RPMI7951 (cell line): ENCODE data around the gene NMT2. TPM values are rescaled to one million over a fixed set of nuclear protein-coding genes. Genes with fewer than 3 reads are reported as not detected.

Experiments
- DNase-seq: peaks from one replicate; pipeline ENCODE4 v3.0.0-alpha.2; 2012; ENCODE audit warnings: low read depth
- total RNA-seq: library from RNA; depleted of rRNA; stranded (reverse); fragments of >200 nt; shearing (Covaris generic); gene quantifications from 2 replicates; pipeline ENCODE4 v1.2.3, GENCODE V29; 2014; rRNA removed

Gene NMT2
- total RNA-seq, 1 experiment from 2014 or later = 45.5 TPM

DNA sequence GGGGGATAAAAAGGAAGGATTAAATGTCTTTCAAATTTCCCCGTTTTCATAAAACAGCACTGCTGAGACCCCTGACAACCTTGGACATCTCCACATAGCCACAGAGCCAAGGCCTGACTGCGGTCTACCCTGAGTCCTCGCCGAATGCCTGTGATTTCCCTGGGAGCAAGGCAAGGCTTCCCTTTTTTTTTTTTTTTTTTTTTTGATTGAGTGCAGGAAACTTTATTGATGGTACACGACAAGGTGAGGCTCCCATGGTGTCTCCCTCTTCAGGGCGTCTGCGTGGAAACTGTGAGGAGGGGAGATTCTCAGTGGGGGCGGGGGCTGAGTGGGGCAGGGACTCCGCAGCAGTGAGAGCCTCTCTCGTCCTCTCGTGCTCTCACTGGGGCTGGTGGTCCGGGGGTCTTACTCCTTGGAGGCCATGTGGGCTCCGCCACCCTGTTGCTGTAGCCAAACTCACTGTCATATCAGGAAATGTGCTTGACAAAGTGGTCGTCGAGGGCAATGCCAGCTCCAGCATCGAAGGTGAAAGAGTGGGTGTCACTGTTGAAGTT is 75.6 kb downstream of the NMT2 start:
- DNase-seq = no peak

DNA sequence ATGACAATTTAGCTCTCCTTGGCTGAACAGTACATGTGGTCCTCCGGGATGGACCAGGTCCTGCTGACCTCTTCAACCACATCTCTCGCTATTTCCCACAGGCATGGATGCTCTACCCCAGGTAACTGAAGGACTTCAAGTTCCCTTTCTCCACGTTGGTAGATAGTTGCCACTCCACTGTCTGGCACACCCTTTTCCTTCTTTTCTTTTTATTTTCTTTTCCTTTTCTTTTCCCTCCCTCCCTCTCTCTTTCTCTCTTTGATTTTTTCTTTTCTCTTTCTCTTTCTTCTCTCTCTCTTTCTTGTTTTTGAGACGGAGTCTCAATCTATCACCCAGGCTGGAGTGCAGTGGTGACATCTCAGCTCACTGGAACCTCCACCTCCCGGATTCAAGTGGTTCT is 77.1 kb downstream of the NMT2 start:
- no peak for DNase-seq

DNA sequence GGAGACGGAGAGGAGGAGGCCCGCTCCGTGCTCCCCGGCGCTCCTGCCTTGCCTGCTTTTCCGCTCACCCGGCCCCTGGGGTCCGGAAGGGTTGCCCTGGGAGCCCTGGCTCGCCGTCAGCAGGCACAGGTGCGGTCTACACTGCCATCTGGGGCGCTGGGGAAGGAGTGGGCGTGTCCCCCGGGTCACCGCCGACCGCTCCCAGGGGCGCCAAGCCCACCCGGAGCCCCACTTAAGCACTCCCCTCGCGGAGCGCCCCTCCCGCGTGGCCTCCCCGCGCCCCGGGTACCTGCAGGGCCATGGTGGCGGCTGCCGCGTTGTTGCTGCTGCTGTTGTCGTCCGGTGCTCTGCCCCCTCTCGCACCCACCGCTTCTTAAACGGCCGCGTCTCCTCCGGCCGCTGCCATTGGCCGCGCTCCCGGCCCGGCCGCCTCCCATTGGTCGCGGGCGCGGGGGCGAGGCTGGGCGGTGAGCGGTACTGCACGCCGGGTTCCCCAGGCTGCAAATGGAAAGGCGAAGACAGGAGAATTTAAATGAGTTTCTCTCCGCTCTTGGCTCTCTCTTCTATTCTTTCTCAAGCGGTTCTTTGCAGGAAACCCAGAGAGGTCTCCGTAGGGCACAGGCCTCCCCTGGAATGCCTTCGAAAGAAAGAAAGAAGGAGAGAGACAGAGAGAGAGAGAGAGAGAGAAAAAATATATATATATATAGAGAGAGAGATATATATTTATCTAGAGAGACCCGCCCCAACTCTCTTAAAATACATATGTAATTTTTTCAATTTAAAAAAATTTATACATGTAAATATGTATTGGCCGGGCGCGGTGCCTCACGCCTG is 79.8 kb downstream of the NMT2 start, which contains the start of gene ACBD7:
Gene ACBD7 (minus strand): TSS at position 349 of the 834 bp plus-strand sequence. CDS start 48 bp downstream, at position 301.
- DNase-seq = peak; percentile 84

DNA sequence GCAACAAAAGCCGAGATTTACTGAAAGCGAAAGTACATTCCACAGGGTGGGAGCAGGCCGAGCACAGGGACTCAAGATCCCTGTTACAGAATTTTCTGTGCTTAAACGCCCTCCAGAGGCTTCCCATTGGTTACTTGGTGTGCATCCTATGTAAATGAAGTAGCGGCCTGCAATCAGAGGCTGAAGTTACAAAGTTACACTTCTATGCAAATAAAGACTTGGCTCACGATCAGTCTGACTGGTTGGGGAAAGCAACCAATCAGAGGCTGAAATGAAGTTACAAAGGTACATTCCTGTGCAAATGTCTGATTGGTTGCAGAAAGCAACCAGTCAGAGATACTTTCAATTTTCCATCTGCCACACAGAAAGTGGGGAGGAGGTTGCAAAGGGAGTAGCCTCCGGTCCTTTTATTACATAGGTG is 84.0 kb downstream of the NMT2 start:
- peak; percentile 94 for DNase-seq

DNA sequence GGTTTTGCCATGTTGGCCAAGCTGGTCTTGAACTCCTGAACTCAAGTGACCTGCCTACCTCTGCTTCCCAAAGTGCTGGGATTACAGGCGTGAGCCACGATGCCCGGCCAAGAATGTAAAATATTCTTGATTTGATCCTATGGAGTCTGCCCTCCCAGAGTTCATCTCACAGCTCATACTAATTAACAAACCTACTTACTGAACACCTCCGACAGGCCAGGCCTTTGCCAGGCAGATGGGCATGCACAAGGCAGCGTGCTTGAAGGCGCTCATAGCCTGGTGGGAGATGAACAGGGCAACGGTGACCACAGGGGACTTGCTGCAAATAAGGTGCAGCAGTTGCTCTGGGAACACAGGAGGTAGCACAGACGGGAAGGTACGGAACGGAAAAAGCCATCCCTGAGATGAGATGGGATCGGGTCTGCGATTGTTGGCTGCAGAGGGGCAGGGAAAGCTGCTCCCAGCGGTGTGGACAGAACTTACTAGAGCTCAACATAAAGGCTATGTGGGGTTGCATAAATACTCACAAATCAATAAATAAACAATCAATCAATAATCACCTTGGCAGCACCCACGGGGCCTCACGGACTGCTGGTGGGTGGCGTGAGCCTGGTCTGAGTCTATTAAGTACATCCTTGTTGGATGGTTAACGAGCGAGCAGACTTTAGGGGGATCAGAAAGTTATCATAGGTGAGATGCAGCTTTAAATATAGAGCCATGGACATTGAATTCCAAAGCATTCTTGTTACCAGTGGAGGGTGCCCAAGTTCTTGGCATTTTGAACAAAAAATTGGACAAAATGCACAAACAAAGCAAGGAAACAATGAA is 84.6 kb downstream of the NMT2 start:
- DNase-seq = no peak

DNA sequence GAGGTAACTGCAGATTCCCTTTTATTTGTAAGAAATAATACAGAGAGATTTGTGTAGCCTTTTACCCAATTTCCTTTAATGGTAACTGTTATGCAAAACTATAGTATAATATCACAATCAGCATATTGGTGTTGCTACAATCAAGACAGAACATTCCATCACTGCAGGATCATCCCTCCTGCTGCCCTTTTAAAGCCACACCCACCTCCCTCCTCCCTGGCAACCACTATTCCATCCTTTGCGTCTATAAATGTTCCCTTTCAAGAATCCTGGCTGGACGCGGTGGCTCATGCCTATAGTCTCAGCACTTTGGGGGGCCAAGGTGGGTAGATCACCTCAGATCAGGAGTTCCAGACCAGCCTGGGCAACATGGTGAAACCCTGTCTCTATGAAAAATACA is 93.1 kb downstream of the NMT2 start:
- DNase-seq = no peak

DNA sequence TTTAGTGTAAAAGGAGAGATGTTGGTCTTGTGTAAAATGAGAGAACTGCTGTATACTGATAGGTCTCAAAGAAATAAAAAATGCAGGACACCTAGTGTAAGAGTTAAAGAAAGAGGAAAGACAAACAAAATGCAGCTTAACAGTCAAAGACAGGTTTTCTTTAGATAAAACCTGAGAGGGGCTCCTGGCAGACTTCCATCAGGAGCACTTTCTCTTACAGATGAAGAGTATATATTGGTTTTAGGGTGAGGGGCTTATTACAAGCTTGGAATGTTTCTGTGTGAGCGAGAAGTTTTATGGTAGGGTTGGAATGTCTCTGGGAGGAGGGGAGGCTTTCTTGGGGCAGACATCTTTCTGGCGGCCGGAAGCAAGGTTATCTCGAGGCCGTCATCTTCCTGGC is 96.1 kb downstream of the NMT2 start:
- no peak for DNase-seq

DNA sequence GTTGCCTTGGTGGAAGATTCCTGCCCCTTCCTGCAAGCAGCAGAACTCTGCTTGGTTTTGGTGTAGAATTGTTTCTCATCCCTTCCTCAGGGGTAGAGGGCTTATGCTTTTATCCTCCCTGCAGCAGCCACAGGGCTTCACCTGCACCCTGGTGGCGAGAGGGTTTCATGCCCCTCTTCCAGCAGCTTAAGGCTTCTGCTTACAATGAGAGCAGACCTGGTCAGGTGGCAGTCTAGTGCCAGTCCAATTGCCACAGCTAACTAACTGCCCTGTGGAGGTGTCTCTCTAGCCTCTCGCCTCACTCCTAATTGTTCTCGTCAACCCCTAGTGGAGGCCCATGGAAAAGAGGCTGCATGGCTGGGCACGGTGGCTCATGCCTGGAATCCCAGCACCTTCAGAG is 99.3 kb downstream of the NMT2 start:
- DNase-seq = no peak

DNA sequence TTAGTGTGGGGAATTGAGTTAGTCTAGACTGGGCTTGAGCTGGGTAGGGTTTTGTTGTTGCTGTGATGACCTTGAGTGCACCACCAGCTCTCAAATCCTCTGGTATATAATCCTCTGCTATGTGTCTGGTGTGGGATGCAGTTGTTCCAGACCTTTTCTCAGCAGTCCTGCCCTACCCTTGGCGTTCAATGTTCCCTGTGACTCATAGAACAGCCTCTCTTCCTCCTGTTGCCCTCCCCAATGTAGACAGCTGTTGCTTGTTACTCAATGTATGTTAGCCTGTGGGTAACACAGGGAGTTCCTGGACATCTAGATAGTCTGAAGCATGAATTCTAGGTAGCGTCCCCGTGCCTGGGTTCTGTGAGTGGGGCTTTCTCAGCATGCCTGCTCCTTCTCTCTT is 99.7 kb downstream of the NMT2 start:
- peak; percentile 54 for DNase-seq

DNA sequence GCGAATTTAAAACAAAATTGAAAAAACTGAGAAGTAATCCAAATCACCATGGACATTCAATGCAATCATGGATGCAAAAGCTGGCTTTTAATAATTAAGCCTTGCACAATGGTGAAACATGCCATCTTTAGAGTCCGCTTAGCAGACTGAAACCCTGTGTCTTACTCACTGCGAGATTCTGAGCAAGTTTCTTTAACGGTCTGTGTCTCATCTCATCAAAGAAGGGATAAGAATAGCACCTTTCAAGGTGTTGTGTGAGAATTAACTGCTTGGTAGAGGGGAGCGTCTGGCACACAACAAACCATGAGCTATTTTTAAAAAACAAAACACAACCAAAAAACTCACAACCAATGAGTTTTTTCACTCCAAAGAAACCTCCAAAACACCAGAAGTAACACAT is 101.3 kb downstream of the NMT2 start:
- no peak for DNase-seq

DNA sequence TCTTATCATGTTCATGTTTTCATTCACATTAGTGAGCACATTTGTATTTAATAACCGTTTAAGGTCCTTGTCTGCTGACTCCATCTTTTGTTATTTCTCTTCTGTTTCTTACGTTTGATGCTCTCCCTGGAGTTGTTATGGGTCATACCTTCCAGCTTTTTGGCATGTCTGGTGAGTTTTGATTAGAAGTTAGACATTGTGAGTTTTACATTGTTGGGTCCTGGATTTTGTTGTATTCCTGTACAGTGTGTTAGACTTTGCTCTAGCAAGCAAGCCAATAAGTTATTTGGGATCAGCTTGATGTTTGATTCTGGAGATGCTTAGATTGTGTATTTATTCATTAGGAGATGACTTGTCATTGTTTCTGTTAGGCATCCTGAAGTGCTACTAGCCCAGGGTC is 107.9 kb downstream of the NMT2 start:
- no peak for DNase-seq

DNA sequence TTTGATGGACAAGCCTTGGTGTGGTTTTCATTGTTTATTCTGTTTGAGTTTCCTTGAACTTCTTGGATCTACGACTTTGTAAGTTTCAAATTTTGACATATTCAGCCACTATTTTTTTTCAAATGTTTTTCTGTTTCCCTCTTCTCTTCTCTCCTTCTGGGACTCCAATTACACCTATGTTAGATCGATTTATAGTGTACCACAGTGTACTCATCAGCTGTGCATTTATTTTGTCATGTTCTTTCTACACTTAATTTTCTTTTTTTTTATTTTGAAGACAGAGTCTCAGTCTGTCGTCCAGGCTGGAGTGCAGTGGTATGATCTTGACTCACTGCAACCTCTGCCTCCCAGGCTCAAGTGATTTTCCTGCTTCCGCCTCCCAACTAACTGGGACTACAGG is 108.6 kb downstream of the NMT2 start:
- no peak for DNase-seq

DNA sequence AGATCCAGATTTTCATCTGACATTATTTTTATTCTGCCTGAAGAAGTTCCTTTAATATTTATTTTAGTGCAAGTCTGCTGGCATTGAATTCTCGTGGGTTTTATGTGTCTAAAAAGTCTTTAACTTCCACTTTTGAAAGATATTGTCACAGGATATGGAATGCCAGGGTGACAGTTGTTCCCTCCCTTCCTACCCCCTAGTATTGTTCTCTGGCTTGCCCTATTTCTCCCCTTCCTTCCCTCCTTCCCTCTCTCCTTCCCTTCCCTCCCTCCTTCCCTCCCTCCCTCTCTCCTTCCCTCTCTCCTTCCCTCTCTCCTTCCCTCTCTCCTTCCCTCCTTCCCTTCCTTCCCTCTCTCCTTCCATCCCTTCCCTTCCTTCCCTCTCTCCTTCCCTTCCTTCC is 109.8 kb downstream of the NMT2 start:
- DNase-seq = no peak

Other genes starting within 250 kb of the NMT2 start
- 19.9 and 22.9 TPM in 2 replicates for gene DCLRE1C, start 214.6 kb downstream of the NMT2 start, total RNA-seq
- 1.3 TPM in 1 of 2 replicates, not detected in the other for gene MEIG1, start 209.3 kb downstream of the NMT2 start, total RNA-seq
- not detected in 2 replicates for gene OLAH, start 124.8 kb downstream of the NMT2 start, total RNA-seq
- 6.7 and 7.9 TPM in 2 replicates for gene ACBD7, start 79.9 kb downstream of the NMT2 start, total RNA-seq
- 17.1 and 20.5 TPM in 2 replicates for gene RPP38, start 71.3 kb downstream of the NMT2 start, total RNA-seq
- gene FAM171A1, start 202.6 kb upstream of the NMT2 start, total RNA-seq = 3.5 and 3.6 TPM in 2 replicates